HepG2 (cell line): Measurements from ENCODE around the gene TAF1B. TPM values are rescaled to one million over a fixed set of nuclear protein-coding genes. Genes with fewer than 3 reads are reported as not detected.
"Not testable (repeated sequence)": the region's sequence is repeated elsewhere in the genome, so short reads cannot be mapped to it uniquely, and the experiment has no call there.

Experiments used
- ATAC-seq: fragments of 200-7000 bp; cut with Tn5 transposase; 3 replicates; pipeline ENCODE4 v1.9.1; 2020; ENCODE audit warnings: mild to moderate bottlenecking, moderate library complexity
- BruUV-seq: library from RNA; stranded (reverse); fragments of 400-500 nt; replicated peaks from 2 replicates; lab custom pipeline; 2021; lab: Mats Ljungman, UMichigan
- CTCF ChIA-PET: fragments of 300-600 bp; formaldehyde crosslinking; extraction: SDS; loops from one replicate; lab custom pipeline; 2021; ENCODE audit warnings: low total read pairs, inconsistent platforms, low intra/inter-chr PET ratio; lab: Yijun Ruan, JAX
- POLR2A ChIA-PET: fragments of 350-600 bp; sonication (Branson Sonifier 250); formaldehyde crosslinking; loops from one replicate; lab custom pipeline; 2020; ENCODE audit warnings: antibody characterized with exemption, inconsistent platforms; lab: Yijun Ruan, JAX
- DNase-seq: peaks from one replicate; pipeline ENCODE4 v3.0.0-alpha.2; 2015; ENCODE audit warnings: low spot score
- FAIRE-seq: peaks from 3 replicates; lab custom pipeline; 2011; peaks lifted over from hg19 to GRCh38; lab: Jason Lieb, UNC
- H2AFZ ChIP-seq: one replicate; pipeline ENCODE4 v1.6.1; 2011; ENCODE audit warnings: low read length, inconsistent platforms
- H3K27ac ChIP-seq: fragments of 300-600 bp; 3 replicates; pipeline ENCODE4 v1.8.0; 2011; ENCODE audit warnings: mixed run types, mild to moderate bottlenecking, mixed read lengths, low read length, inconsistent platforms; ENCODE audit not compliant: insufficient read depth; ENCODE audit errors: extremely low read length
- H3K27me3 ChIP-seq, 2 experiments: fragments of 200-600 bp in 1 of 2; 2 replicates in 1 of 2; 3 replicates in 1 of 2; pipeline versions ENCODE4 v1.6.0 to v1.8.0; 2011; ENCODE audit warnings: low read length in 2 of 2, mild to moderate bottlenecking in 2 of 2, moderate library complexity in 2 of 2, inconsistent platforms in 1 of 2; ENCODE audit not compliant: insufficient read depth in 2 of 2, control insufficient read depth in 1 of 2
- H3K36me3 ChIP-seq, 2 experiments: fragments of 200-600 bp in 1 of 2; replicated peaks in 1 of 2; 2 replicates in 1 of 2; 3 replicates in 1 of 2; pipeline versions ENCODE4 v1.5.1 to v1.8.0; 2011; ENCODE audit warnings: low read length in 2 of 2, inconsistent platforms in 1 of 2; ENCODE audit not compliant: insufficient read depth in 2 of 2, control insufficient read depth in 1 of 2
- H3K4me1 ChIP-seq: 2 replicates; pipeline ENCODE4 v1.5.1; 2012; ENCODE audit warnings: low read length, inconsistent platforms; ENCODE audit not compliant: insufficient read depth
- H3K4me2 ChIP-seq: 2 replicates; pipeline ENCODE4 v1.6.0; 2011; ENCODE audit warnings: low read depth, low read length, inconsistent platforms
- H3K4me3 ChIP-seq, 3 experiments: fragments of 200-600 bp in 1 of 3; sonication (generic), shearing (Covaris generic) in 1 of 3; replicated peaks in 1 of 3; 2 replicates each; pipeline ENCODE4 v1.5.1; 2011 to 2016; ENCODE audit warnings: low read length in 3 of 3, inconsistent platforms in 2 of 3, low read depth in 2 of 3, mild to moderate bottlenecking in 2 of 3, control low read depth in 1 of 3, mixed read lengths in 1 of 3; ENCODE audit not compliant: insufficient read depth in 1 of 3
- H3K79me2 ChIP-seq: one replicate; pipeline ENCODE4 v1.6.1; 2011; ENCODE audit warnings: low read length, inconsistent platforms; ENCODE audit not compliant: insufficient read depth
- H3K9ac ChIP-seq: 2 replicates; pipeline ENCODE4 v1.6.0; 2011; ENCODE audit warnings: mild to moderate bottlenecking, low read depth, low read length, inconsistent platforms; ENCODE audit not compliant: insufficient read depth
- H3K9me3 ChIP-seq: 2 replicates; pipeline ENCODE4 v1.5.1; 2012; ENCODE audit warnings: mild to moderate bottlenecking, low read length
- H4K20me1 ChIP-seq: 2 replicates; pipeline ENCODE4 v1.6.0; 2011; ENCODE audit warnings: inconsistent platforms, mild to moderate bottlenecking, low read length, moderate library complexity; ENCODE audit not compliant: insufficient read depth
- ELF4 ChIP-seq: sonication (generic); formaldehyde crosslinking; IDR thresholded peaks from 2 replicates; pipeline ENCODE4 v1.5.0; 2020; ENCODE audit warnings: missing genetic modification reagents, mild to moderate bottlenecking, moderate library complexity, borderline replicate concordance
- FOXK2 ChIP-seq: fragments of 450-650 bp; IDR thresholded peaks from 2 replicates; pipeline ENCODE4 v1.6.1; 2016
- KDM6A ChIP-seq: IDR thresholded peaks from 2 replicates; pipeline ENCODE4 v1.6.1; 2016; ENCODE audit warnings: low read depth
- ONECUT2 ChIP-seq: sonication (generic); formaldehyde crosslinking; IDR thresholded peaks from 2 replicates; pipeline ENCODE4 v1.4.0; 2020; ENCODE audit warnings: missing genetic modification reagents
- PCBP1 ChIP-seq: fragments of 200-400 bp; formaldehyde crosslinking; IDR thresholded peaks from 2 replicates; pipeline ENCODE4 v1.6.1; 2017; ENCODE audit warnings: mild to moderate bottlenecking, low read depth, low read length, borderline replicate concordance
- REXO4 ChIP-seq: sonication (generic); formaldehyde crosslinking; IDR thresholded peaks from 2 replicates; pipeline ENCODE4 v1.8.0; 2022; ENCODE audit warnings: missing genetic modification reagents, mild to moderate bottlenecking, borderline replicate concordance
- SPEN ChIP-seq: sonication (generic); formaldehyde crosslinking; IDR thresholded peaks from 2 replicates; pipeline ENCODE4 v1.5.1; 2020; ENCODE audit warnings: low read depth, mild to moderate bottlenecking, missing genetic modification reagents
- ZBED4 ChIP-seq: sonication (generic); formaldehyde crosslinking; IDR thresholded peaks from 2 replicates; pipeline ENCODE4 v1.4.0; 2020; ENCODE audit warnings: missing genetic modification reagents, borderline replicate concordance
- ZNF12 ChIP-seq: sonication (generic); formaldehyde crosslinking; IDR thresholded peaks from 2 replicates; pipeline ENCODE4 v1.5.0; 2020; ENCODE audit warnings: missing genetic modification reagents
- ZNF275 ChIP-seq: sonication (generic); formaldehyde crosslinking; IDR thresholded peaks from 2 replicates; pipeline ENCODE4 v1.8.0; 2022; ENCODE audit warnings: missing genetic modification reagents, mild to moderate bottlenecking, inconsistent platforms, borderline replicate concordance
- ZNF282 ChIP-seq: fragments of 450-650 bp; IDR thresholded peaks from 2 replicates; pipeline ENCODE4 v1.6.1; 2018; ENCODE audit not compliant: partially characterized antibody
- ZNF644 ChIP-seq: IDR thresholded peaks from 2 replicates; pipeline ENCODE4 v1.6.1; 2016; ENCODE audit warnings: low read depth
- WGBS: methylation state at CpG from one replicate; pipeline ENCODE4 v1.1.6; 2017; ENCODE audit warnings: low lambda C conversion rate; 5-methylcytosine and 5-hydroxymethylcytosine counted together
- in situ Hi-C: cut with HindIII; loops from 2 replicates; pipeline ENCODE4 v1.10.0; 2017; ENCODE audit warnings: low pct_unique_long_range_greater_than_20kb; ENCODE audit not compliant: extremely low pct_ligation_motif_present
- intact Hi-C: fragments of 100-400 bp; cut with micrococcal nuclease; formaldehyde crosslinking; loops from one replicate; pipeline ENCODE4 v1.10.0; 2022; ENCODE audit not compliant: unreplicated experiment
- polyA plus RNA-seq, 8 experiments: library from polyadenylated mRNA; depleted of rRNA in 3 of 8; stranded (reverse) in 7 of 8; unstranded in 1 of 8; fragments of >200 nt; fragmentation: Illumina TruSeq in 4 of 8; extraction: Trizol in 4 of 8; gene quantifications; 2 replicates each; pipeline versions ENCODE4 v1.2.1 to v1.2.3, GENCODE V29; 2011 to 2016; ENCODE audit warnings: low read depth in 4 of 8, missing spikeins in 1 of 8, mixed read lengths in 1 of 8; ENCODE audit not compliant: insufficient read depth in 1 of 8
- total RNA-seq, 5 experiments: library from RNA; depleted of rRNA; stranded (reverse); fragments of >200 nt; fragmentation: Illumina TruSeq; extraction: Trizol; gene quantifications; 2 replicates each; pipeline ENCODE4 v1.2.3, GENCODE V29; 2016; ENCODE audit warnings: low read depth in 1 of 5

Gene TAF1B
- total and polyA plus RNA-seq, 2 of the 13 experiments (the other 11 are each of a cell fraction or from before 2014, with no cell fraction given): 13.3 to 27.7 TPM

DNA sequence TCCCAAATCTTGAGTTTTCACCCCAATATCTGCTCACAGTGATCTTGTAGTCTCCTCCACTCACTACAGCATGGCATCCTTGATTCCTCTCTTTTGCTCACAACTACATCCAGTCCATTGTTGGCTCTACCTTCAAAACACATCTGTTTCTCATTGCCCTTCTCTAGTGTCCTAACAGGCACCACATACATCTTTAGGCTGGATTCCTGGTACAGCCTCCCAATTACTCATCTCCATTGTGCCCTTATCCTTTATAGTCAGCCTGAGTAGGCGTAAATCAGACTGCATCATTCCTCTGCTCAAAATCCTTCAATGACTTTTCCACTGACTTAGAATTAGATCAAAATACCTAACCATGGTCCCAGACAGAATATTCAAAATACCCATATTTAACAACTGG lies 10.7 kb upstream of the TAF1B start:
- no TSS peak for BruUV-seq
- ATAC-seq: no peak
- peaks cover 7 to 24% of the 10 kb centered on the region in 2 experiments; a peak in 4 of 5 replicates for H3K27me3 ChIP-seq
- ChIA-PET CTCF (no interaction called here), POLR2A (no interaction called here)
- H3K4me1 ChIP-seq: peaks cover 9% of the 10 kb centered on the region
- no peaks in the 10 kb centered on the region for H3K36me3 ChIP-seq
- no peak for FAIRE-seq
- intact Hi-C loops: no loop called here
- no peak for TF ChIP-seq FOXK2
- TF ChIP-seq SPEN: no peak
- TF ChIP-seq ONECUT2 (CRISPR knock-in tag): no peak
- no peak for TF ChIP-seq REXO4 (CRISPR knock-in tag)
- no peak for TF ChIP-seq ZNF12
- TF ChIP-seq ZNF282: no peak
- TF ChIP-seq ZBED4 (CRISPR knock-in tag): no peak
- no peak for TF ChIP-seq PCBP1
- TF ChIP-seq ZNF644: no peak
- TF ChIP-seq ZNF275: no peak
- no peak for TF ChIP-seq KDM6A
- no peak for TF ChIP-seq ELF4 (CRISPR knock-in tag)
- no peak overlapping the region for H3K4me3 ChIP-seq
- H3K9me3 ChIP-seq: no peaks in the 10 kb centered on the region
- DNase-seq: no peak
- in situ Hi-C loops: no loop called here
- no peak overlapping the region for H3K27ac ChIP-seq
- H3K4me2 ChIP-seq: no peak overlapping the region
- no peak overlapping the region for H2AFZ ChIP-seq
- 59% methylated on average over 1 of the region's 1 CpG for WGBS
- no peaks in the 10 kb centered on the region for H3K79me2 ChIP-seq
- H4K20me1 ChIP-seq: no peaks in the 10 kb centered on the region
- no peak overlapping the region for H3K9ac ChIP-seq

- BruUV-seq, DNase-seq, H2AFZ ChIP-seq, POLR2A ChIA-PET, in situ Hi-C loops, H3K4me2 ChIP-seq, H3K36me3 ChIP-seq, FAIRE-seq, H3K79me2 ChIP-seq, H4K20me1 ChIP-seq, H3K9ac ChIP-seq, ATAC-seq, CTCF ChIA-PET, H3K9me3 ChIP-seq, H3K4me1 ChIP-seq, H3K27ac ChIP-seq, H3K4me3 ChIP-seq, intact Hi-C loops: not testable (repeated sequence)
- peaks cover 7 to 12% of the 10 kb centered on the region in 2 experiments; a peak in 4 of 5 replicates for H3K27me3 ChIP-seq
- WGBS: 0% methylated on average over 1 of the region's 1 CpG
Observed at GRCh38 chr2:9835068-9835467, 8.2 kb upstream of the TAF1B start.
